Upper lobe of left lung (tissue), 6 donors: ENCODE data around the gene TICAM1. TPM values are rescaled to one million over a fixed set of nuclear protein-coding genes. Genes with fewer than 3 reads are reported as not detected.

Experiments used
- ATAC-seq, 2 donors: fragments of 200-7000 bp; cut with Tn5 transposase; one replicate each; pipeline ENCODE4 v1.9.1; 2022; ENCODE audit warnings: mild to moderate bottlenecking in 2 of 2, moderate library complexity in 2 of 2; ENCODE audit not compliant: low FRiP score in 2 of 2
- DNase-seq, 2 donors: peaks; one replicate each; pipeline ENCODE4 v3.0.0-alpha.2; 2019 to 2020
- H3K27ac ChIP-seq, 4 donors: fragments of 200-600 bp; sonication (generic); one replicate each; pipeline ENCODE4 v1.5.1; 2016 to 2019
- H3K27me3 ChIP-seq, 4 donors: fragments of 200-600 bp; sonication (generic); one replicate each; pipeline ENCODE4 v1.5.1; 2017 to 2019
- H3K36me3 ChIP-seq, 4 donors: fragments of 200-600 bp; sonication (generic); one replicate each; pipeline ENCODE4 v1.5.1; 2016 to 2019
- H3K4me1 ChIP-seq, 4 donors: fragments of 200-600 bp; sonication (generic); one replicate each; pipeline ENCODE4 v1.5.1; 2018 to 2019
- H3K4me3 ChIP-seq, 4 donors: fragments of 200-600 bp; sonication (generic); one replicate each; pipeline ENCODE4 v1.5.1; 2017 to 2019; ENCODE audit warnings: mild to moderate bottlenecking in 2 of 4, moderate library complexity in 1 of 4
- H3K9me3 ChIP-seq, 4 donors: fragments of 200-600 bp; sonication (generic); one replicate each; pipeline ENCODE4 v1.5.1; 2018 to 2019
- CTCF ChIP-seq, 6 experiments: fragments of 450-650 bp in 4 of 6; fragments of 200-600 bp in 2 of 6; sonication (generic) in 2 of 6; IDR thresholded peaks; one replicate each; pipeline ENCODE4 v1.5.1; 2016 to 2019; ENCODE audit warnings: antibody characterized with exemption in 6 of 6
- EP300 ChIP-seq, 4 donors: sonication (generic); formaldehyde crosslinking; IDR thresholded peaks; one replicate each; pipeline ENCODE4 v1.5.1; 2017; ENCODE audit warnings: antibody characterized with exemption in 4 of 4, control low read depth in 2 of 4
- POLR2A ChIP-seq, 4 donors: fragments of 450-650 bp; IDR thresholded peaks; one replicate each; pipeline ENCODE4 v1.5.1; 2016 to 2017; ENCODE audit warnings: antibody characterized with exemption in 4 of 4, mild to moderate bottlenecking in 2 of 4
- POLR2AphosphoS5 ChIP-seq, 2 donors: sonication (generic); formaldehyde crosslinking; IDR thresholded peaks; one replicate each; pipeline ENCODE4 v1.5.1; 2017; ENCODE audit warnings: antibody characterized with exemption in 2 of 2
- WGBS, 2 donors: methylation state at CpG; one replicate each; pipeline ENCODE4 v1.1.5; 2017 to 2018; 5-methylcytosine and 5-hydroxymethylcytosine counted together
- total RNA-seq, 6 donors: library from RNA; depleted of rRNA in 4 of 6; stranded (reverse); fragments of >200 nt in 4 of 6; gene quantifications; one replicate each; pipeline versions ENCODE4 v1.1.0 to v1.2.1, GENCODE V29; 2016 to 2021
- donor health status: DM: no; HTN: no; CAD: no; lungs with moderate emphysema.
- donor health status: DM: no; HTN: yes; CAD: no; lungs with severe emphysema.

TICAM1 gene
- total RNA-seq, 6 donors from 2014 or later: 9.0 to 23.3 (median 17.1) TPM

- H3K4me1 ChIP-seq: peaks cover 0 to 6% (median 3%) of the 10 kb centered on the region in 4 donors
- H3K27ac ChIP-seq: no peak overlapping the region
- H3K27me3 ChIP-seq: no peaks in the 10 kb centered on the region
- 90 to 94% methylated on average over 3 of the region's 3 CpGs for WGBS, 2 donors
- DNase-seq (no peak), ATAC-seq (no peak)
- no peak overlapping the region for H3K4me3 ChIP-seq
- no peaks in the 10 kb centered on the region for H3K36me3 ChIP-seq
- no peak for TF ChIP-seq POLR2A (IDR thresholded peaks at IDR 0.05)
- TF ChIP-seq POLR2AphosphoS5 (IDR thresholded peaks at IDR 0.05): no peak
- no peak for TF ChIP-seq CTCF (IDR thresholded peaks at IDR 0.05)
- no peak for TF ChIP-seq EP300 (IDR thresholded peaks at IDR 0.05)
- H3K9me3 ChIP-seq: no peaks in the 10 kb centered on the region
These were observed 42.4 kb upstream of the TICAM1 start for GRCh38 chr19:4873930-4874329.

- ATAC-seq: no peak
- H3K9me3 ChIP-seq: no peaks in the 10 kb centered on the region
- no peak overlapping the region for H3K27ac ChIP-seq
- DNase-seq: no peak
- 66 to 68% methylated on average over 6 of the region's 6 CpGs for WGBS, 2 donors
- H3K36me3 ChIP-seq: no peaks in the 10 kb centered on the region
- TF ChIP-seq EP300 (IDR thresholded peaks at IDR 0.05): no peak
- TF ChIP-seq CTCF (IDR thresholded peaks at IDR 0.05): no peak
- no peak for TF ChIP-seq POLR2A (IDR thresholded peaks at IDR 0.05)
- no peak for TF ChIP-seq POLR2AphosphoS5 (IDR thresholded peaks at IDR 0.05)
- H3K4me3 ChIP-seq: no peak overlapping the region
- H3K4me1 ChIP-seq: peaks cover 2 to 12% (median 4%) of the 10 kb centered on the region in 4 donors
- no peaks in the 10 kb centered on the region for H3K27me3 ChIP-seq
These were observed 40.2 kb upstream of the TICAM1 start for GRCh38 chr19:4871711-4872110.

- peak; percentile 8 to 49 for ATAC-seq
- Histone ChIP-seq H3K36me3 (no peaks in the 10 kb centered on the region), H3K4me1 (peaks cover 5 to 19% (median 9%) of the 10 kb centered on the region in 4 donors), H3K9me3 (no peaks in the 10 kb centered on the region), H3K4me3 (no peak overlapping the region), H3K27ac (peak overlapping the region in 1 of 4 donors; percentile 32), H3K27me3 (no peaks in the 10 kb centered on the region)
- peak in 1 of 2 donors; percentile 68 for DNase-seq
- 71 to 73% methylated on average over 10 of the region's 10 CpGs for WGBS, 2 donors
- no peak for TF ChIP-seq EP300 (IDR thresholded peaks at IDR 0.05)
- peak in 1 of 4 donors; percentile 11 for TF ChIP-seq POLR2A (IDR thresholded peaks at IDR 0.05)
These were observed 38.7 kb upstream of the TICAM1 start for GRCh38 chr19:4870025-4870700.

GRCh38 chr19:4868286-4868834 is 36.8 kb upstream of the TICAM1 start:
- WGBS, 2 donors: 64 to 73% methylated on average over 5 to 10 of the region's 10 CpGs

More at GRCh38 chr19:4868286-4868834, 36.8 kb upstream of the TICAM1 start:
- Histone ChIP-seq H3K4me3 (peak overlapping the region in 3 of 4 donors; percentile 64 to 83 (median 70)), H3K36me3 (peaks cover 0 to 3% (median 0%) of the 10 kb centered on the region in 4 donors), H3K4me1 (peaks cover 5 to 19% (median 9%) of the 10 kb centered on the region in 4 donors), H3K27ac (peak overlapping the region in 3 of 4 donors; percentile 82 to 95 (median 93)), H3K9me3 (no peaks in the 10 kb centered on the region), H3K27me3 (no peaks in the 10 kb centered on the region)
- no peak for ATAC-seq
- no peak for TF ChIP-seq EP300 (IDR thresholded peaks at IDR 0.05)
- no peak for TF ChIP-seq CTCF (IDR thresholded peaks at IDR 0.05)
- no peak for TF ChIP-seq POLR2AphosphoS5 (IDR thresholded peaks at IDR 0.05)
- no peak for TF ChIP-seq POLR2A (IDR thresholded peaks at IDR 0.05)
- DNase-seq: no peak
